ENCODE data around the gene SGMS1. TPM values are rescaled to one million over a fixed set of nuclear protein-coding genes. Genes with fewer than 3 reads are reported as not detected.
A peak's percentile ranks its signal among the peaks of the same experiment; 100 is the strongest.

The SGMS1 gene
- total RNA-seq, 2 experiments from 2014 or later, result 8.1 to 8.8 TPM

- Mint-ChIP-seq H3K36me3 (ENCODE audit: low read depth) (peaks cover 12% of the 10 kb centered on the region), H3K27me3 (ENCODE audit: low read depth) (no peaks in the 10 kb centered on the region), H3K27ac (no peak overlapping the region), H3K9me3 (peaks cover 16% of the 10 kb centered on the region), H3K4me3 (no peak overlapping the region), H3K4me1 (ENCODE audit: low read depth) (peaks cover 65% of the 10 kb centered on the region)
- intact Hi-C loops (cut with micrococcal nuclease), result loop anchor here (10.0 kb wide), 1 partner anchor 1159 kb away; no protein-coding TSS in a partner anchor
- DNase-seq, result no peak
- CTCF ChIA-PET, result no interaction called here
Measured at GRCh38 chr10:50545846-50546245, 77.9 kb downstream of the SGMS1 start.

- Mint-ChIP-seq H3K9me3 (peaks cover 16% of the 10 kb centered on the region), H3K36me3 (ENCODE audit: low read depth) (peaks cover 14% of the 10 kb centered on the region), H3K27ac (peak overlapping the region; percentile 34), H3K4me1 (ENCODE audit: low read depth) (peaks cover 74% of the 10 kb centered on the region), H3K4me3 (no peak overlapping the region), H3K27me3 (ENCODE audit: low read depth) (no peaks in the 10 kb centered on the region)
- CTCF ChIA-PET, result interaction anchor here (1.6 kb wide), 1 partner anchor 8 kb away, joined by 3 read pairs; no protein-coding TSS in a partner anchor
- peak; percentile 48 for DNase-seq
- intact Hi-C loops (cut with micrococcal nuclease), result loop anchor here (5.0 to 10.0 kb wide), 3 partner anchors 128 to 1160 kb away; partner anchors contain the start of gene ERCC6
Measured at GRCh38 chr10:50544857-50545429, 78.8 kb downstream of the SGMS1 start.

- CTCF ChIA-PET, result interaction anchor here (0.7 to 1.6 kb wide), 2 partner anchors 9 to 109 kb away, joined by 3 to 4 read pairs; no protein-coding TSS in a partner anchor
- Mint-ChIP-seq H3K36me3 (ENCODE audit: low read depth) (peaks cover 14% of the 10 kb centered on the region), H3K4me3 (no peak overlapping the region), H3K9me3 (peaks cover 16% of the 10 kb centered on the region), H3K27ac (no peak overlapping the region), H3K4me1 (ENCODE audit: low read depth) (peaks cover 75% of the 10 kb centered on the region), H3K27me3 (ENCODE audit: low read depth) (no peaks in the 10 kb centered on the region)
- DNase-seq, result no peak
- intact Hi-C loops (cut with micrococcal nuclease), result loop anchor here (5.0 to 10.0 kb wide), 3 partner anchors 127 to 1161 kb away; partner anchors contain the start of gene ERCC6
Measured at GRCh38 chr10:50544095-50544856, 79.5 kb downstream of the SGMS1 start.

GRCh38 chr10:50542871-50543270 lies 80.9 kb downstream of the SGMS1 start:
- Mint-ChIP-seq H3K27ac (no peak overlapping the region), H3K4me3 (no peak overlapping the region), H3K9me3 (peaks cover 8% of the 10 kb centered on the region), H3K27me3 (ENCODE audit: low read depth) (no peaks in the 10 kb centered on the region), H3K4me1 (ENCODE audit: low read depth) (peaks cover 75% of the 10 kb centered on the region), H3K36me3 (ENCODE audit: low read depth) (peaks cover 8% of the 10 kb centered on the region)
- no peak for DNase-seq
- intact Hi-C loops (cut with micrococcal nuclease), result loop anchor here (5.0 to 10.0 kb wide), 3 partner anchors 126 to 1162 kb away; partner anchors contain the start of gene ERCC6
- CTCF ChIA-PET, result no interaction called here

- CTCF ChIA-PET, result no interaction called here
- DNase-seq, result no peak
- intact Hi-C loops (cut with micrococcal nuclease), result loop anchor here (2.0 to 10.0 kb wide), 4 partner anchors 125 to 1337 kb away; partner anchors contain the start of gene ERCC6
- H3K9me3 Mint-ChIP-seq, result no peaks in the 10 kb centered on the region
- H3K4me1 Mint-ChIP-seq (ENCODE audit: low read depth), result peaks cover 76% of the 10 kb centered on the region
- peaks cover 4% of the 10 kb centered on the region for H3K36me3 Mint-ChIP-seq (ENCODE audit: low read depth)
- H3K27ac Mint-ChIP-seq, result peak overlapping the region; percentile 89
- H3K4me3 Mint-ChIP-seq, result no peak overlapping the region
- no peaks in the 10 kb centered on the region for H3K27me3 Mint-ChIP-seq (ENCODE audit: low read depth)
Measured at GRCh38 chr10:50541921-50542320, 81.8 kb downstream of the SGMS1 start.

GRCh38 chr10:50541317-50541716 lies 82.4 kb downstream of the SGMS1 start:
- Mint-ChIP-seq H3K36me3 (ENCODE audit: low read depth) (peaks cover 3% of the 10 kb centered on the region), H3K4me1 (ENCODE audit: low read depth) (peaks cover 82% of the 10 kb centered on the region), H3K9me3 (no peaks in the 10 kb centered on the region), H3K27me3 (ENCODE audit: low read depth) (no peaks in the 10 kb centered on the region), H3K4me3 (peak overlapping the region; percentile 13), H3K27ac (peak overlapping the region; percentile 89)
- peak; percentile 48 for DNase-seq
- intact Hi-C loops (cut with micrococcal nuclease), result loop anchor here (2.0 to 10.0 kb wide), 4 partner anchors 124 to 1337 kb away; partner anchors contain the start of gene ERCC6
- CTCF ChIA-PET, result interaction anchor here (0.7 kb wide), 1 partner anchor 20 kb away, joined by 3 read pairs; no protein-coding TSS in a partner anchor

- H3K4me1 Mint-ChIP-seq (ENCODE audit: low read depth), result peaks cover 86% of the 10 kb centered on the region
- H3K9me3 Mint-ChIP-seq, result no peaks in the 10 kb centered on the region
- CTCF ChIA-PET, result no interaction called here
- H3K4me3 Mint-ChIP-seq, result peak overlapping the region; percentile 57
- peaks cover 3% of the 10 kb centered on the region for H3K36me3 Mint-ChIP-seq (ENCODE audit: low read depth)
- intact Hi-C loops (cut with micrococcal nuclease), result loop anchor here (1.0 to 10.0 kb wide), 8 partner anchors 27 to 1338 kb away; partner anchors contain the start of gene ERCC6
- H3K27ac Mint-ChIP-seq, result peak overlapping the region; percentile 89
- H3K27me3 Mint-ChIP-seq (ENCODE audit: low read depth), result no peaks in the 10 kb centered on the region
- DNase-seq, result no peak
Measured at GRCh38 chr10:50540826-50541122, 83.0 kb downstream of the SGMS1 start.

GRCh38 chr10:50540069-50540825 lies 83.5 kb downstream of the SGMS1 start:
- peak overlapping the region; percentile 57 for H3K4me3 Mint-ChIP-seq

GRCh38 chr10:50538555-50539398 lies 85.0 kb downstream of the SGMS1 start:
- H3K36me3 Mint-ChIP-seq (ENCODE audit: low read depth), result peaks cover 3% of the 10 kb centered on the region
- no peaks in the 10 kb centered on the region for H3K27me3 Mint-ChIP-seq (ENCODE audit: low read depth)
- peaks cover 80% of the 10 kb centered on the region for H3K4me1 Mint-ChIP-seq (ENCODE audit: low read depth)
- H3K4me3 Mint-ChIP-seq, result peak overlapping the region; percentile 13
- H3K27ac Mint-ChIP-seq, result peak overlapping the region; percentile 77
- no peaks in the 10 kb centered on the region for H3K9me3 Mint-ChIP-seq
- intact Hi-C loops (cut with micrococcal nuclease), result loop anchor here (5.0 kb wide), 1 partner anchor 199 kb away; the partner anchor contains the start of gene ASAH2B
- DNase-seq, result peak; percentile 52
- CTCF ChIA-PET, result no interaction called here

More at GRCh38 chr10:50540069-50540825, 83.5 kb downstream of the SGMS1 start:
- Mint-ChIP-seq H3K9me3 (no peaks in the 10 kb centered on the region), H3K36me3 (ENCODE audit: low read depth) (peaks cover 3% of the 10 kb centered on the region), H3K4me1 (ENCODE audit: low read depth) (peaks cover 86% of the 10 kb centered on the region), H3K27me3 (ENCODE audit: low read depth) (no peaks in the 10 kb centered on the region), H3K27ac (peak overlapping the region; percentile 89)
- CTCF ChIA-PET, result no interaction called here
- peak; percentile 70 for DNase-seq
- intact Hi-C loops (cut with micrococcal nuclease), result loop anchor here (1.0 to 10.0 kb wide), 8 partner anchors 27 to 1339 kb away; partner anchors contain the start of gene ERCC6

- Mint-ChIP-seq H3K27ac (peak overlapping the region; percentile 36), H3K36me3 (ENCODE audit: low read depth) (peaks cover 3% of the 10 kb centered on the region), H3K4me3 (no peak overlapping the region), H3K9me3 (no peaks in the 10 kb centered on the region), H3K27me3 (ENCODE audit: low read depth) (no peaks in the 10 kb centered on the region), H3K4me1 (ENCODE audit: low read depth) (peaks cover 63% of the 10 kb centered on the region)
- intact Hi-C loops (cut with micrococcal nuclease), result loop anchor here (5.0 kb wide), 1 partner anchor 201 kb away; the partner anchor contains the start of gene ASAH2B
- CTCF ChIA-PET, result no interaction called here
- peak; percentile 42 for DNase-seq
Measured at GRCh38 chr10:50536617-50537240, 87.0 kb downstream of the SGMS1 start.

Measured in activated naive CD4-positive, alpha-beta T cell treated with anti-CD3 and anti-CD28 coated beads for 36 hours (primary cell).